HepG2 (cell line): ENCODE measurements around the gene RPS8. TPM values are rescaled to one million over a fixed set of nuclear protein-coding genes. Genes with fewer than 3 reads are reported as not detected.

Experiments used
- AKNA ChIP-seq: sonication (generic); formaldehyde crosslinking; IDR thresholded peaks from 2 replicates; pipeline ENCODE4 v1.4.0; 2020; ENCODE audit warnings: missing genetic modification reagents, borderline replicate concordance
- ARID4A ChIP-seq: sonication (generic); formaldehyde crosslinking; IDR thresholded peaks from 2 replicates; pipeline ENCODE4 v1.5.0; 2020; ENCODE audit warnings: mild to moderate bottlenecking, missing genetic modification reagents, borderline replicate concordance
- FOSL2 ChIP-seq: sonication (generic); formaldehyde crosslinking; IDR thresholded peaks from 2 replicates; pipeline ENCODE4 v1.4.0; 2020; ENCODE audit warnings: missing genetic modification reagents
- KLF16 ChIP-seq, 2 experiments: sonication (generic) in 1 of 2; formaldehyde crosslinking in 1 of 2; IDR thresholded peaks; 2 replicates each; pipeline versions ENCODE4 v1.6.1 to v1.8.0; 2016 to 2023; ENCODE audit warnings: missing genetic modification reagents in 2 of 2, missing compliant biosample characterization in 1 of 2
- MYC ChIP-seq: sonication (generic); formaldehyde crosslinking; IDR thresholded peaks from 2 replicates; pipeline ENCODE4 v1.9.0; 2021; ENCODE audit warnings: missing genetic modification reagents, borderline replicate concordance
- NAIF1 ChIP-seq: sonication (generic); formaldehyde crosslinking; IDR thresholded peaks from 2 replicates; pipeline ENCODE4 v1.5.0; 2020; ENCODE audit warnings: mild to moderate bottlenecking, missing genetic modification reagents, borderline replicate concordance
- ZNF570 ChIP-seq: sonication (generic); formaldehyde crosslinking; IDR thresholded peaks from 2 replicates; pipeline ENCODE4 v1.4.0; 2020; ENCODE audit warnings: mild to moderate bottlenecking, missing genetic modification reagents, borderline replicate concordance
- ZNF768 ChIP-seq: sonication (generic); formaldehyde crosslinking; IDR thresholded peaks from 2 replicates; pipeline ENCODE4 v1.4.0; 2020; ENCODE audit warnings: missing genetic modification reagents
- ZNF784 ChIP-seq: sonication (generic); formaldehyde crosslinking; IDR thresholded peaks from 2 replicates; pipeline ENCODE4 v1.5.1; 2020; ENCODE audit warnings: missing genetic modification reagents, mild to moderate bottlenecking, borderline replicate concordance
- polyA plus RNA-seq, 8 experiments: library from polyadenylated mRNA; depleted of rRNA in 3 of 8; stranded (reverse) in 7 of 8; unstranded in 1 of 8; fragments of >200 nt; fragmentation: Illumina TruSeq in 4 of 8; extraction: Trizol in 4 of 8; gene quantifications; 2 replicates each; pipeline versions ENCODE4 v1.2.1 to v1.2.3, GENCODE V29; 2011 to 2016; ENCODE audit warnings: low read depth in 4 of 8, missing spikeins in 1 of 8, mixed read lengths in 1 of 8; ENCODE audit not compliant: insufficient read depth in 1 of 8
- total RNA-seq, 5 experiments: library from RNA; depleted of rRNA; stranded (reverse); fragments of >200 nt; fragmentation: Illumina TruSeq; extraction: Trizol; gene quantifications; 2 replicates each; pipeline ENCODE4 v1.2.3, GENCODE V29; 2016; ENCODE audit warnings: low read depth in 1 of 5
- TF ChIP-seq, protein P1 (sequence below): sonication (generic); formaldehyde crosslinking; IDR thresholded peaks from 2 replicates; pipeline ENCODE4 v1.8.0; 2022; ENCODE audit warnings: mild to moderate bottlenecking, missing genetic modification reagents, borderline replicate concordance
- TF ChIP-seq, protein P2 (sequence below): sonication (generic); formaldehyde crosslinking; IDR thresholded peaks from 2 replicates; pipeline ENCODE4 v1.4.0; 2020; ENCODE audit warnings: missing genetic modification reagents

The RPS8 gene
- total and polyA plus RNA-seq, 2 of the 13 experiments (the other 11 are each of a cell fraction or from before 2014, with no cell fraction given) = 2,628 to 2,822 TPM

DNA sequence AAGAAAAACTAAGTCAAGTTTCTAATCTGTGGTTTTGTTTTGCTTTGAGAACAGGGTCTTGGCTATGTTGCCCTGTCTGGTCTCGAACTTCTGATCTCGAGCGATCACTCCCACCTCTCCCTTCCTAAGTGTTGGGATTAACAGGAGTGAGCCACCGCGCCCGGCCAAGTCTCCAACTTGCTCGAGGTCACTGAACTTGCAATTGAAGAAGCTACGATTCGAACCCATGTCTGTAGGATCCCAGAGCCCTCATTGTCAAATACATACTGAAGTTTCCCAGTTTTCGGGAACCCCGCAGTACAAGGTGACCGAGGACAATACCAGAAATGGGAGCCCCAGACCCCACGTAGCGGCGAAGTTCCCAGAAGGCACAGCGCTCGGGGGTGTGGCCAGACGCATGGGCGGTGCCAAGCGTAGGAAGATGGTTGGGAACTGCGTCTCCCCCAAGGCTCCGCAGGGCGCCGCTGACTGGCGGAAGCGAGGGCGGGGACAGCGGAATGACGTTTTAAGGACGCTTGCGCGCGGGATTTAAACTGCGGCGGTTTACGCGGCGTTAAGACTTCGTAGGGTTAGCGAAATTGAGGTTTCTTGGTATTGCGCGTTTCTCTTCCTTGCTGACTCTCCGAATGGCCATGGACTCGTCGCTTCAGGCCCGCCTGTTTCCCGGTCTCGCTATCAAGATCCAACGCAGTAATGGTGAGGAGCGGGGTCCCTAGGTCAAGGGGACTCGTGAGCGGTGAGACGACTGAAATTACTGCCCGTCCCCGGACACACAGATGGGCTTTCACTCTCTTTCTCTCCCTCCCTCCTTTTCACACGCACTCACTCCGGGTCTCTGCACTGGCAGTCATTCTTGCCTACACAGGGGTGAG, 35.8 kb upstream of the RPS8 start, which contains the start of gene KIF2C (continued):
- peak; percentile 100 for TF ChIP-seq ARID4A (CRISPR knock-in tag)
- peak; percentile 81; the same call in 1 of the 2 replicates for TF ChIP-seq MYC (CRISPR knock-in tag)
- no peak for TF ChIP-seq ZNF768 (CRISPR knock-in tag)
- TF ChIP-seq, protein P1, sequence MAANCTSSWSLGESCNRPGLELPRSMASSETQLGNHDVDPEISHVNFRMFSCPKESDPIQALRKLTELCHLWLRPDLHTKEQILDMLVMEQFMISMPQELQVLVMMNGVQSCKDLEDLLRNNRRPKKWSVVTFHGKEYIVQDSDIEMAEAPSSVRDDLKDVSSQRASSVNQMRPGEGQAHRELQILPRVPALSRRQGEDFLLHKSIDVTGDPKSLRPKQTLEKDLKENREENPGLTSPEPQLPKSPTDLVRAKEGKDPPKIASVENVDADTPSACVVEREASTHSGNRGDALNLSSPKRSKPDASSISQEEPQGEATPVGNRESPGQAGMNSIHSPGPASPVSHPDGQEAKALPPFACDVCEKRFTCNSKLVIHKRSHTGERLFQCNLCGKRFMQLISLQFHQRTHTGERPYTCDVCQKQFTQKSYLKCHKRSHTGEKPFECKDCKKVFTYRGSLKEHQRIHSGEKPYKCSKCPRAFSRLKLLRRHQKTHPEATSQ (CRISPR knock-in tag) = peak; percentile 74; the same call in 1 of the 2 replicates
- TF ChIP-seq, protein P2, sequence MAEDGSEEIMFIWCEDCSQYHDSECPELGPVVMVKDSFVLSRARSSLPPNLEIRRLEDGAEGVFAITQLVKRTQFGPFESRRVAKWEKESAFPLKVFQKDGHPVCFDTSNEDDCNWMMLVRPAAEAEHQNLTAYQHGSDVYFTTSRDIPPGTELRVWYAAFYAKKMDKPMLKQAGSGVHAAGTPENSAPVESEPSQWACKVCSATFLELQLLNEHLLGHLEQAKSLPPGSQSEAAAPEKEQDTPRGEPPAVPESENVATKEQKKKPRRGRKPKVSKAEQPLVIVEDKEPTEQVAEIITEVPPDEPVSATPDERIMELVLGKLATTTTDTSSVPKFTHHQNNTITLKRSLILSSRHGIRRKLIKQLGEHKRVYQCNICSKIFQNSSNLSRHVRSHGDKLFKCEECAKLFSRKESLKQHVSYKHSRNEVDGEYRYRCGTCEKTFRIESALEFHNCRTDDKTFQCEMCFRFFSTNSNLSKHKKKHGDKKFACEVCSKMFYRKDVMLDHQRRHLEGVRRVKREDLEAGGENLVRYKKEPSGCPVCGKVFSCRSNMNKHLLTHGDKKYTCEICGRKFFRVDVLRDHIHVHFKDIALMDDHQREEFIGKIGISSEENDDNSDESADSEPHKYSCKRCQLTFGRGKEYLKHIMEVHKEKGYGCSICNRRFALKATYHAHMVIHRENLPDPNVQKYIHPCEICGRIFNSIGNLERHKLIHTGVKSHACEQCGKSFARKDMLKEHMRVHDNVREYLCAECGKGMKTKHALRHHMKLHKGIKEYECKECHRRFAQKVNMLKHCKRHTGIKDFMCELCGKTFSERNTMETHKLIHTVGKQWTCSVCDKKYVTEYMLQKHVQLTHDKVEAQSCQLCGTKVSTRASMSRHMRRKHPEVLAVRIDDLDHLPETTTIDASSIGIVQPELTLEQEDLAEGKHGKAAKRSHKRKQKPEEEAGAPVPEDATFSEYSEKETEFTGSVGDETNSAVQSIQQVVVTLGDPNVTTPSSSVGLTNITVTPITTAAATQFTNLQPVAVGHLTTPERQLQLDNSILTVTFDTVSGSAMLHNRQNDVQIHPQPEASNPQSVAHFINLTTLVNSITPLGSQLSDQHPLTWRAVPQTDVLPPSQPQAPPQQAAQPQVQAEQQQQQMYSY (CRISPR knock-in tag) = no peak
- no peak for TF ChIP-seq ZNF570 (CRISPR knock-in tag)
- TF ChIP-seq KLF16 (CRISPR knock-in tag; IDR thresholded peaks at IDR 0.05) = peak in 1 of 2 experiments; percentile 84; a peak in 2 of 4 replicates
- TF ChIP-seq NAIF1 (CRISPR knock-in tag) = no peak
- no peak for TF ChIP-seq AKNA (CRISPR knock-in tag)
- TF ChIP-seq FOSL2 = peak; percentile 38; the same call in 1 of the 2 replicates
- TF ChIP-seq ZNF784 (CRISPR knock-in tag) = peak; percentile 46; the same call in 1 of the 2 replicates
